Omental fat pad (tissue), 4 donors: ENCODE measurements around the gene IKZF4. TPM values are rescaled to one million over a fixed set of nuclear protein-coding genes. Genes with fewer than 3 reads are reported as not detected.

Source experiments
- ATAC-seq: fragments of 150-250 bp; one replicate; pipeline ENCODE4 v1.9.1; 2016; ENCODE audit warnings: mild to moderate bottlenecking, moderate library complexity; ENCODE audit not compliant: low FRiP score
- DNase-seq: peaks from one replicate; pipeline ENCODE4 v3.0.0-alpha.2; 2019; ENCODE audit warnings: low spot score
- total RNA-seq, 4 donors: library from RNA; depleted of rRNA; stranded (reverse); fragments of >200 nt; gene quantifications; one replicate each; pipeline ENCODE4 v1.1.0, GENCODE V29; 2016
- TF ChIP-seq, protein P1 (sequence below), 3 donors: fragments of 450-650 bp; IDR thresholded peaks; one replicate each; pipeline ENCODE4 v1.5.1; 2016 to 2017; ENCODE audit warnings: antibody characterized with exemption in 3 of 3, mild to moderate bottlenecking in 3 of 3, moderate library complexity in 2 of 3

Gene IKZF4
- total RNA-seq, 4 donors from 2014 or later = 4.4 to 10.3 (median 6.6) TPM

DNA sequence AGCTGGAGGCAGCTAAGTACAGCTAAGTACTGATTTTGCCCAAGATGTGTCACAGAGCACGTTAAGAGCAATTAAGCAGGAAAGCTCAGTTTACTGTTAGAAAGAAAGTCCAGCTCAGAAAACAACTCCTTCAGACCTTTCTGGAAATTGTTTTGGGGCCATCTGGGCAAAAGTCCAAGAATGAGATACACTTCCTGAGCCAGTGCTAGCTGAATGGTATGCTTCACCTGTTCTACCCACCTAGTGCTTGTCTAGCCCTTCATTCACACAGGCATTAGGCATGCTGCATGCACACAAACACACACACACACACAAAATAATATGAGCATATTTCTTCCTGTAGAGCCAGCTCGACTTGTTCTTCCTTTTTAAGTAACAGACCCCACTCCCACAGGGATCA is 6.6 kb upstream of the IKZF4 start:
- no peak for DNase-seq
- no peak for ATAC-seq
- TF ChIP-seq, protein P1, sequence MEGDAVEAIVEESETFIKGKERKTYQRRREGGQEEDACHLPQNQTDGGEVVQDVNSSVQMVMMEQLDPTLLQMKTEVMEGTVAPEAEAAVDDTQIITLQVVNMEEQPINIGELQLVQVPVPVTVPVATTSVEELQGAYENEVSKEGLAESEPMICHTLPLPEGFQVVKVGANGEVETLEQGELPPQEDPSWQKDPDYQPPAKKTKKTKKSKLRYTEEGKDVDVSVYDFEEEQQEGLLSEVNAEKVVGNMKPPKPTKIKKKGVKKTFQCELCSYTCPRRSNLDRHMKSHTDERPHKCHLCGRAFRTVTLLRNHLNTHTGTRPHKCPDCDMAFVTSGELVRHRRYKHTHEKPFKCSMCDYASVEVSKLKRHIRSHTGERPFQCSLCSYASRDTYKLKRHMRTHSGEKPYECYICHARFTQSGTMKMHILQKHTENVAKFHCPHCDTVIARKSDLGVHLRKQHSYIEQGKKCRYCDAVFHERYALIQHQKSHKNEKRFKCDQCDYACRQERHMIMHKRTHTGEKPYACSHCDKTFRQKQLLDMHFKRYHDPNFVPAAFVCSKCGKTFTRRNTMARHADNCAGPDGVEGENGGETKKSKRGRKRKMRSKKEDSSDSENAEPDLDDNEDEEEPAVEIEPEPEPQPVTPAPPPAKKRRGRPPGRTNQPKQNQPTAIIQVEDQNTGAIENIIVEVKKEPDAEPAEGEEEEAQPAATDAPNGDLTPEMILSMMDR (IDR thresholded peaks at IDR 0.05) = no peak

DNA sequence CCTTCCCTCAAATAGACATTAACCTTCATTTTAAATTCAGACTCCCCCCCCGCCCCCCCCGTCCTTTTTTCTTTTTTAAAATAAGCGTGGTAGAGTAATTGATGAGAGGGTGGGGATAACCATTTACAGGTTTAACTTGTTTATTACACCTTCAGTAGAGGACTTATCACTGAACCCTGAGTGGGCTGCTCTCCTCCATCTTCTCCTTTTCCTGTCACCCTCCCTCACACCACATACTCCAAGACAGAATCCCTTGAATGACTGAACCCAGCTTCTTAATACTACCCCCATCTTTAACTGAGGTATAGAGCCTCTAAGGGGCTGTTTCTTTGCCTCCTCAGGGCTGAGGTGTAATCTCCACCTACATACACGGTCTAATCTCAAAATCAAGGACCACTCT is 3.7 kb upstream of the IKZF4 start:
- no peak for DNase-seq
- no peak for ATAC-seq
- TF ChIP-seq, protein P1 (IDR thresholded peaks at IDR 0.05) = no peak

- DNase-seq (no peak), ATAC-seq (no peak)
- TF ChIP-seq, protein P1 (IDR thresholded peaks at IDR 0.05) = no peak
These were observed 2.5 kb upstream of the IKZF4 start for GRCh38 chr12:56018356-56018755.

DNA sequence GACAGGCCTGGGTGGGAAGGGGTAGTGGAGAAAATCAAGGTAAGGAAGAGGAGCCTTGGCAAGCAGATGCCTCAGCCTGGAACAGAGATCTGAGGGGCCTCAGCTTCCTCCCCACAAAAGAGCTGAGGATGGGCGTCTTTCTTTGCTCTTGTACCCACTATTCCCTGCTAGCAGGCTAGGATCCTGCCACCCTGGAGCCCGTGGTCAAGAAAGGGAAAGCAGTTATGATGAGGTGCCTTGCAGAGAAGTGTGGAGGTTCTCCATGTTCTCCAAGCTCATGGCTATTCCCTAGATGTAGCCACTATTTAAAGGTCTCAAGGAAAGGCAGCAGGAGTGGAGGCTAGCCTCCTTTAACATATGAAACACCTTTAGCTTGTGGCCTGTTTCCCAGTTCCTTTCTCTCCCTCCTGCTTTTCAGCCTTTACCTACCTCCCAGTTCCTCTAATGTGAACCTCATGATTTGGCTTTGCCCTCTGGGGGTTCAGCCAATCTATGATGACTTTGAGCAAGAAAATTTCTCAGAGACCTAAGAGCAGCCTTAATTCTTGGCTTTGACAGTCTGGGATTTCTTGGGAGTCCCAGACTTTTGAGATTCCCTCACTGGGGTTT is 1.1 kb downstream of the IKZF4 start:
- no peak for DNase-seq
- no peak for ATAC-seq
- TF ChIP-seq, protein P1 (IDR thresholded peaks at IDR 0.05) = no peak

- no peak for DNase-seq
- ATAC-seq = peak; percentile 81
- TF ChIP-seq, protein P1 (IDR thresholded peaks at IDR 0.05) = no peak
These were observed 7.8 kb downstream of the IKZF4 start for GRCh38 chr12:56028511-56029165.

DNA sequence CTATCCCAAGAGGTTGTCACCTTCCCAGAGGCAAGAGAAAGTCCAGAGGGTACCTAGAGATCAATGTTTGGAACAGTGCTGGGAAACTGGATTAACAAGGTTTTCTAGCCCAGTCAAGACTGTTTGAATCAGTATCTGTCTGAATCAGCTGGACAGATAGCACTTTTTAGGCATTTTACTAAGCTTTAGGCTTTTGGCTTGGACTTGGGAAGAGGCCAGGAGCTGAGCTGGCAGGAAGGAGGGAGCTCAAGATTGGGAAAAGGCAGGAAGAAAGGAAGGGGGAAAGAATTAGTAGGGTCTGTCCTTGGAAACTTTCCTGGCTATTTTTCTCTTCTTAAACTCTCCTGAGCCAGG is 8.3 kb downstream of the IKZF4 start:
- DNase-seq (no peak), ATAC-seq (peak; percentile 51)
- TF ChIP-seq, protein P1 (IDR thresholded peaks at IDR 0.05) = no peak

- TF ChIP-seq, protein P1 (IDR thresholded peaks at IDR 0.05) = peak in 1 of 3 donors; percentile 38
- ATAC-seq = peak; percentile 40
- DNase-seq = no peak
These were observed 8.9 kb downstream of the IKZF4 start for GRCh38 chr12:56029666-56030293.
